Stimulated activated naive B cell treated with anti-CD40 and anti-IgM and Interleukin-4, amounts not matched to agents 10 μg/mL and 1 μg/mL and 100 μg/mL, for 72 hours (primary cell): ENCODE measurements around the gene SYNGR4.
"Not testable (repeated sequence)": the region's sequence is repeated elsewhere in the genome, so short reads cannot be mapped to it uniquely, and the experiment has no call there.

Experiments used
- ATAC-seq, 2 donors: fragments of 150-1000 bp; cut with Tn5 transposase; replicated peaks; 2 replicates each; pipeline ENCODE4 v1.10.0; 2021; ENCODE audit warnings: moderate library complexity in 1 of 2
- DNase-seq: peaks from one replicate; pipeline ENCODE4 v3.0.0; 2021
- H3K27ac Mint-ChIP-seq: one replicate; pipeline ENCODE4 v1.8.0; 2022; ENCODE audit warnings: mild to moderate bottlenecking, mixed read lengths
- H3K27me3 Mint-ChIP-seq, 2 donors: one replicate each; pipeline ENCODE4 v1.8.0; 2022; ENCODE audit warnings: mixed read lengths in 2 of 2
- H3K36me3 Mint-ChIP-seq, 2 donors: one replicate each; pipeline ENCODE4 v1.8.0; 2022; ENCODE audit warnings: mixed read lengths in 2 of 2, mild to moderate bottlenecking in 1 of 2
- H3K4me1 Mint-ChIP-seq, 2 donors: one replicate each; pipeline ENCODE4 v1.8.0; 2022; ENCODE audit warnings: mixed read lengths in 2 of 2, mild to moderate bottlenecking in 1 of 2
- H3K4me3 Mint-ChIP-seq, 2 donors: one replicate each; pipeline ENCODE4 v1.8.0; 2022; ENCODE audit warnings: mild to moderate bottlenecking in 2 of 2, mixed read lengths in 2 of 2, moderate library complexity in 1 of 2
- H3K9me3 Mint-ChIP-seq, 2 donors: one replicate each; pipeline ENCODE4 v1.8.0; 2022; ENCODE audit warnings: mixed read lengths in 2 of 2, mild to moderate bottlenecking in 1 of 2

SYNGR4 gene, protein sequence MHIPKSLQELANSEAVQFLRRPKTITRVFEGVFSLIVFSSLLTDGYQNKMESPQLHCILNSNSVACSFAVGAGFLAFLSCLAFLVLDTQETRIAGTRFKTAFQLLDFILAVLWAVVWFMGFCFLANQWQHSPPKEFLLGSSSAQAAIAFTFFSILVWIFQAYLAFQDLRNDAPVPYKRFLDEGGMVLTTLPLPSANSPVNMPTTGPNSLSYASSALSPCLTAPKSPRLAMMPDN

DNA sequence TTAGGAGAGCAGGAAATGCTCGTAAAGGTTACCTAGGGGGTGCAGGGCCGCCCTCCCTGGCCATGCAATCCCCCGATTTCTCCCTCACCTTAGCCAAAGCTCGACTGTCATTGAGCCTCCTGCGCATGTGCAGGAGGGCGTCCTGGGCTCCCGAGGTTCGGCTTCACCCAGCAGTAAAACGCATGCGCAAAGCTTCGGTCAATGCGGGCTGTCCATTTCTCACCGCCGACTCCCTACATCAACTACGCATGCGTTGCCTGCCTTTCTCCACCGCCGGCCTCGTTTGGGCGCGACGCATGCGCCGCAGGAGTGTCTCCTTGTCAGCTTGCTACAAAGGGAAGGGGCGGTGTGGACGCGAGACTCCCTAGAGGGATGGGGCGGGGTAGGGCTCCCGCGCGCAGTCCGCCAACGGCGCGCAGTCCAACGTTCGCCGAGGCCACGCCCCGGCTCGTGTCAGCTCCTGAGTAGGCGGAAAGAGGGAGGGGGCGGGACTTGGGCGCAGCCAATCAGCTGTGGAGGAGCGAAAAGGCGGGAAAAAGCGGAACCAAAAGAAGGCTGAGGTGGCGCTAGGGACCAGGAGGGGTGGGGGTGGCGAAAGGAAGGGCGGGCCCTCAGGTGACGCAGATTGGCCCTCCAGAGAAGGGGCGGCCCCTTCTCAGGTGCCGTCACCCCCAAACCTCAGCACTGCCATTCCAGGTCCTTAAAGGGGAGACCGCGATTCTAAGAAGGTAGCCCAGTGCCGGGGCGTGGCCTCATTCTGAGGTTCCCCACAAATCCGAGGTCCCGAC is at the start of gene SYNGR4, which contains the start of gene TMEM143:
Gene SYNGR4, plus strand, starts transcription at position 558 of the 788 bp plus-strand sequence. CDS start 1,476 bp downstream, outside the sequence.
Gene TMEM143, minus strand, starts transcription at position 131 of the 788 bp plus-strand sequence. Its CDS starts 20 bp downstream, at position 111.
- peak; percentile 83 to 91 for ATAC-seq

DNA sequence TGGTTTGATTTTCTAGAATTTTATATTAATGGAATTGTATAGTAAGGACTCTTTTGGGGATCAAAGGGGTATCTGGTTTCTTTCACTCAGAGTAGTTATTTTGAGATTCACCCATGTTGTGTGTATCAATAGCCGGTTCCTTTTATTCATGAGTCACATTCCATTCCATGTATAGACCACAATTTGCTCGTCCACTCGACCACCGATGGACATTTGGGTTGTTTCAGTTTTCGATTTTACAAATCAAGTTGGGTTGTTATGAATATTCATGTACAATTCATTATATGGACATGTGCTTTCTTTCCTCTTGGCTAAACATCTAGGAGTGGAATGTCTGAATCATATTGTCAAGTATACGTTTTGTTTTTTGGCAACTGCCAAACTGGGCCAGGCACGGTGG is 48.5 kb upstream of the SYNGR4 start:
- Mint-ChIP-seq H3K4me1 (peaks cover 11% of the 10 kb centered on the region in 2 donors), H3K27ac (no peak overlapping the region), H3K9me3 (no peaks in the 10 kb centered on the region), H3K27me3 (no peaks in the 10 kb centered on the region), H3K4me3 (no peak overlapping the region), H3K36me3 (no peaks in the 10 kb centered on the region)
- no peak for DNase-seq
- no peak for ATAC-seq

More for the DNA sequence above, at the start of gene SYNGR4, which contains the start of gene TMEM143:
- DNase-seq: peak; percentile 99
- H3K27ac Mint-ChIP-seq: peak within 1 kb of the TSS; percentile 95
- H3K4me3 Mint-ChIP-seq: peak within 1 kb of the TSS; percentile 86 to 92
- no peaks in the 10 kb centered on the region for H3K9me3 Mint-ChIP-seq
- H3K27me3 Mint-ChIP-seq: no peaks in the 10 kb centered on the region
- H3K36me3 Mint-ChIP-seq: peaks cover 3 to 8% of the 10 kb centered on the region in 2 donors
- peaks cover 12 to 29% of the 10 kb centered on the region in 2 donors for H3K4me1 Mint-ChIP-seq

DNA sequence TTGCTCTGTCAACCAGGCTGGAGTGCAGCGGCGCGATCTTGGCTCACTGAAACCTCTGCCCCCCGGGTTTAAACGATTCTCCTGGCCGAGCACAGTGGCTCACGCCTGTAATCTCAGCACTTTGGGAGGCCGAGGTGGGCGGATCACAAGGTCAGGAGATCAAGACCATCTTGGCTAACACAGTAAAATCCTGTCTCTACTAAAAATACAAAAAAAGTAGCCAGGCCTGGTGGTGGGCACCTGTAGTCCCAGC is 46.5 kb upstream of the SYNGR4 start:
- not testable (repeated sequence) for H3K36me3 Mint-ChIP-seq, H3K9me3 Mint-ChIP-seq, DNase-seq, H3K27me3 Mint-ChIP-seq, ATAC-seq, H3K4me3 Mint-ChIP-seq, H3K27ac Mint-ChIP-seq
- peaks cover 20 to 28% of the 10 kb centered on the region in 2 donors for H3K4me1 Mint-ChIP-seq

DNA sequence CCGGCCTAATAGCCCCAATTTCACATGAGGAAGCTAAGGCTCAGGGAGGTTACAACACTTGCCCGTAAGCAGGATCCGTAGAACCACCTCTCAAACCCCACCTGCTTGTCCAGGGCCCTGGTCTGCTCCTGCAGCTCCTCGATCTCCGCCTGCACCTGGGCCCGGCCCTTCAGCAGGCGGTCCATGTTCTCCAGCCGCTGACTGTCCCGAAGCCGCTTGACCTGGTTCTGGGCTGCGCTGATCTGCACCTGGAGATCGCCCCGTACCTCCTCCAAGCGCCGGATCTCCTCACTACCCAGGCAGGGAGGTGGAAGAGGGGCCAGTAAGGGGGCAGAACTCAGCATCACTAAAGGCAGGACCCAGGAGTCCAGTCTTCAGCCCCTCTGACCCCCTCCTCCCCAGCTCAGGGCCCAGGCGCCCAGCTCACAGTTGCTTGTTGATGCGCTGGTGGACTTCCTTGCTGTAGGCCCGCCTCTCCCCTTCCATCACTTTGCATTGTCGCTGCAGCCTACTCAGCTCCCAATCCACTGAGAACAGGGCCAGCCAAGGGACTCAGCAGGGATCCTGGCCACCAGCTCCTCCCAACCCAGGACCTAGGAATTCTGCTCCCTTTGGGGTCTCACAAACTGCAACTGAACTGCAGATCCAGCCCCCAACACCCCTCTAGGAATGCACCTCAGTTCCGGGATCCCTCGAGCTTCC is 45.7 kb upstream of the SYNGR4 start:
- H3K27me3 Mint-ChIP-seq: no peaks in the 10 kb centered on the region
- no peak overlapping the region for H3K27ac Mint-ChIP-seq
- no peak for ATAC-seq
- peaks cover 21 to 36% of the 10 kb centered on the region in 2 donors for H3K4me1 Mint-ChIP-seq
- no peaks in the 10 kb centered on the region for H3K9me3 Mint-ChIP-seq
- no peak for DNase-seq
- no peaks in the 10 kb centered on the region for H3K36me3 Mint-ChIP-seq
- no peak overlapping the region for H3K4me3 Mint-ChIP-seq

DNA sequence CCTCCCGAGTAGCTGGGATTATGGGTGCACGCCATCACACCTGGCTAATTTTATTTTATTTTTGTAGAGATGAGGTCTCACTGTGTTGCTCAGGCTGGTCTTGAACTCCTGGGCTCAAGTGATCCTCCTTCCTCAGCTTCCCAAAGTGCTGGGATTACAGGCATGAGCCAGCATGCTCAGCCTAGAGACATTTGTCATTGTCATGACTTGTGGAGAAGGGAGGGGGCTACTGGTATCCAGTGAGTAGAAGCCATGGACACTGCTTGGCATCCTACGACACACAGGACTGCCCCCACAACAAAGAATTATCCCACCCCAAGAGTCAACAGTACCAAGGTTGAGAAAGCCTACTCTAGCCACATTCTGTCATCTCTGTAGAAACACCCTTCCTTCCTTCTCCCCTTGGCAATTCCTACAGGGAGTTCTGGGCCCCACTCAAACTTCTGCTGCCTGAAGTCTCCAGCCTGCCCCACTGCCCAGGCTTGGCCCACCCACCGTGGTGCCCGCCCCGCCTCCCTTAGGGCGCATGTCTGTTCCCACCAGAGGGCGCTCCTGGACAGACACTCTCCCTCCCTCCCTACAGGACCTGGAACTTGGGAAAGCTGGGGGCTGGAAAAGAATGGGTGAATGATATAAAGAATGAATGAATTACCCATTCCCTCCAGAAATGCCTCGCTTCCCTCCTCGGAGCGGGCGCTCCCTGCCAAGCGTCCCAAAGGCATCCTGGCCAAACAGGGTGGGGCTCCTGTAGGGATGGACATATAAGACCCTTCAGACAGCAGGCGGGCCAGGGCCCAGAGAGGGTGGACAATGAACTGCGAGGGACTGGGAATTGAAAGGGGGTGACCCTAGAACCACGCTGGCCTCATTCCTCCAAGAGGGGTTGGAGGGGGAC is 44.3 kb upstream of the SYNGR4 start:
- peak; percentile 58 for DNase-seq
- Mint-ChIP-seq H3K9me3 (no peaks in the 10 kb centered on the region), H3K4me1 (peaks cover 27 to 42% of the 10 kb centered on the region in 2 donors), H3K27ac (peak overlapping the region; percentile 84), H3K27me3 (no peaks in the 10 kb centered on the region), H3K4me3 (peak overlapping the region; percentile 78 to 96), H3K36me3 (no peaks in the 10 kb centered on the region)
- peak in 1 of 2 donors; percentile 26 for ATAC-seq

DNA sequence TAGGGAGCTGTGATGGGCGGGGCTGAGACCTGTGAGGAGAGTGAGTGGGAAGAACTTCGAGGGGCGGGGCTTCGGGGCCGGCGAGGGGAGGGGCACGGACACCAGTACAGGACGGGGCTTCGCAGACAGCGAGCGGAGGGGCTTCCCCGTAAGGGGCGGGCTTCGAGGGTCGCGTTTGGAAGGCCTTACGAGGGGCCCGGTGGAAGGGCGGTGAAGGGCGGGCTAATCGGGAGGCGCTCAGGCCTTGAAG is 42.9 kb upstream of the SYNGR4 start:
- peak overlapping the region; percentile 99 for H3K27ac Mint-ChIP-seq

DNA sequence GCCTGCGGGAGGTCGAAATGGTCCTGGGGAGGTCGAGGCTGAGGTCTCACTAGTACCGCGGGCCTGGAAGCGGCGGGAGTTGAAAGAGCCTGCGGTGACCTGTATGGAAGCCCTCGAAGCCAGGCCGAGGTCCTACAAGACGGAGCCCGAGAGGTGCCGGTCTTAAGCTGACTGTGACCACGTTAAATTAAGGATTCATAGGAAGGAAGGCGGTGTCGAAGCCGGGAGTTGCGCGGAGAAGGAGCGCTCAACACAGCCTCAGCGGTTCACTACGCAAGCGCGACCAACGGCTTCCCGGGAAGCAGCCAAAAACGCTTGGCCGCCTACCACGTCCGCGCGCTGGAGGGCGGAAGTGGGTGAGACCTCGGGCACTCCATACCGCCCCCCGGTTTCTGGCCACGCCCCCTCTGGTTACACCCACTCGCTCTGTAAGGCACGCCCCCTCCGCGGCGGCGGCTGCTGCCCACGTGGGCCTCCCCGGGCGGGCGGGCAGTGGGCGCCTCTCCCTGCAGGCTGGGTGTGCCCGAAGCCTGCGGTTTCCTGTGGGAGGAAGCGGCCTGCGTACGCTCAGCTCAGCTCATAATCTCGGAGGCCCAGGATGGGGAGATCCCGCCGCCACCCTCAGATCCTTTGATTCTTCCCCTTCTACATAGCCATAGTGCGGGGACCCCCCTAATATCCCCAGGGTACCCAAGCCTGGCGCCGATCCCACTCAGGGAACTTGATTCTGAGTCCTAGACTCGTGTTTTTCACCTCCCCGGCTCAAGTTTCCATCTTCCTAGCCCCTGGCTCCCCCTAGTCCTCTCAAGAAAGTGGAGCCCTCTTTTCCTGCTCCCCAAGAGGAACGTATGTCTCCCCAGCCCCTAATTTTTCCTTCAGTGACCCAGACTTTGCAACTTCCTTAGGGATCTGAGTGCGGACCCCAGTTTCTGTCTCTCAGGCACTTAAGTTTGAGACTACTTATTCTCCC is 42.3 kb upstream of the SYNGR4 start:
- Mint-ChIP-seq H3K27ac (peak overlapping the region; percentile 99), H3K9me3 (no peaks in the 10 kb centered on the region), H3K27me3 (no peaks in the 10 kb centered on the region), H3K4me1 (peaks cover 40 to 59% of the 10 kb centered on the region in 2 donors), H3K4me3 (peak overlapping the region; percentile 91 to 96), H3K36me3 (peaks cover 7 to 16% of the 10 kb centered on the region in 2 donors)
- ATAC-seq: peak; percentile 71 to 75
- DNase-seq: peak; percentile 98

More for the DNA sequence above, 42.9 kb upstream of the SYNGR4 start:
- Mint-ChIP-seq H3K4me1 (peaks cover 36 to 53% of the 10 kb centered on the region in 2 donors), H3K4me3 (peak overlapping the region; percentile 91 to 96), H3K36me3 (peaks cover 7 to 10% of the 10 kb centered on the region in 2 donors), H3K27me3 (no peaks in the 10 kb centered on the region), H3K9me3 (no peaks in the 10 kb centered on the region)
- DNase-seq (peak; percentile 91), ATAC-seq (peak; percentile 62 to 78)

DNA sequence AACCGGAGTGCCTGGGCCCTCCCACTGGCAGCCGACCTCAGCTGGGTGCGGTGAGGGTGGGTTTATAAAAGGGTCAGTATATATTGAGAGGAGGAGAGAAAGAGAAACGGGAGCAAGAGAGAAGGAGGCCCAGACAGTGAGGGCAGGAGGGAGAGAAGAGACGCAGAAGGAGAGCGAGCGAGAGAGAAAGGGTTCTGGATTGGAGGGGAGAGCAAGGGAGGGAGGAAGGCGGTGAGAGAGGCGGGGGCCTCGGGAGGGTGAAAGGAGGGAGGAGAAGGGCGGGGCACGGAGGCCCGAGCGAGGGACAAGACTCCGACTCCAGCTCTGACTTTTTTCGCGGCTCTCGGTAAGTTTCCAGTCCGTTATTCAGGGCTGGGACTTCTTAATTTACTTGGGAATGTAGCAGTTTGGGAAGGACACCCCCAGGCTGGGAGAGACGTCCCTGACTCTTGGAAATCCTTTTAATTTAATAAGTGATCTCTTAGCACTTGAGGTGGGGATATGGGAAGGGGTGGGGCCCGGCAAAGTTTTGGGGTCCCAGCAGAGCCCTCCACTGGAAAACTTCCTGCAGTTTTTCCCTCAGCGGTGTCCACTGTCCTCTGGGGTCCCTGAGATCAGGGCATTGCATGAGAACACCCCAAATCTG is 38.8 kb upstream of the SYNGR4 start, which contains the start of gene EMP3:
Gene EMP3, plus strand, starts transcription at position 288 of the 646 bp plus-strand sequence. CDS start 1,293 bp downstream, outside the sequence.
- Mint-ChIP-seq H3K27me3 (no peaks in the 10 kb centered on the region), H3K4me3 (peak within 1 kb of the TSS; percentile 91 to 92), H3K36me3 (peaks cover 27 to 46% of the 10 kb centered on the region in 2 donors), H3K27ac (peak within 1 kb of the TSS; percentile 96), H3K9me3 (no peaks in the 10 kb centered on the region), H3K4me1 (peaks cover 53 to 84% of the 10 kb centered on the region in 2 donors)
- ATAC-seq (peak; percentile 28 to 30), DNase-seq (peak; percentile 71)

DNA sequence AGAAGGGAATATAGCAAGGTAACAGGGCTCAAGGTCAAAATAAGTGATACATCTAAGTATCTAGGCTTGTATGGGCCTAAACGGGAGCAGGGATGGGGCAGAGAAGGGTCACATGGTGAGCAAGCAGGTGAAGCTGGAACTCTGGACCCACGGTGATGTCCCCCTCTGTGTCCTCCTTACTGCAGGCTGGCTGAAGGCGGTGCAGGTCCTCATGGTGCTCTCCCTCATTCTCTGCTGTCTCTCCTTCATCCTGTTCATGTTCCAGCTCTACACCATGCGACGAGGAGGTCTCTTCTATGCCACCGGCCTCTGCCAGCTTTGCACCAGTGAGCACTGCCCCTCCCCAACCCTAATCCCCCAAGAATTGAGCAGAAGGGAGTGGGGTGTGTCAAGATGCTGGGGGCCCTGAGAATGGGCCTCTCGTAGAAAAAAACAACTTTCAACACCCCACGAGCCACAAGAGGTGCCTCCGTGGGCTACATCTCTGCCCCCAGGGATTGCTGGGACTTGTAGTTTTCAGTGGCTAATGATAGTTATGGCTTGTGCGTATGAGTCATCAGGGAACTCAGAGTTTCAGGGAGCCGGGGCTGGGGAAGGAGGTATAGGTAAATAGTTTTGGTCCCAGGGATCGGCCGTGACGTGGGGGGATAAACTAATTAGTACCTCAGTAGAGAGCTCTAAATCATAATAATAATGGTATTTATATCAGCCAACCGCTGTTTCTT is 34.8 kb upstream of the SYNGR4 start:
- H3K4me3 Mint-ChIP-seq: peak overlapping the region; percentile 83 to 87
- ATAC-seq (no peak), DNase-seq (peak; percentile 24)
- H3K27me3 Mint-ChIP-seq: no peaks in the 10 kb centered on the region
- peaks cover 61 to 91% of the 10 kb centered on the region in 2 donors for H3K4me1 Mint-ChIP-seq
- no peaks in the 10 kb centered on the region for H3K9me3 Mint-ChIP-seq
- H3K27ac Mint-ChIP-seq: peak overlapping the region; percentile 87
- H3K36me3 Mint-ChIP-seq: peaks cover 37 to 55% of the 10 kb centered on the region in 2 donors

DNA sequence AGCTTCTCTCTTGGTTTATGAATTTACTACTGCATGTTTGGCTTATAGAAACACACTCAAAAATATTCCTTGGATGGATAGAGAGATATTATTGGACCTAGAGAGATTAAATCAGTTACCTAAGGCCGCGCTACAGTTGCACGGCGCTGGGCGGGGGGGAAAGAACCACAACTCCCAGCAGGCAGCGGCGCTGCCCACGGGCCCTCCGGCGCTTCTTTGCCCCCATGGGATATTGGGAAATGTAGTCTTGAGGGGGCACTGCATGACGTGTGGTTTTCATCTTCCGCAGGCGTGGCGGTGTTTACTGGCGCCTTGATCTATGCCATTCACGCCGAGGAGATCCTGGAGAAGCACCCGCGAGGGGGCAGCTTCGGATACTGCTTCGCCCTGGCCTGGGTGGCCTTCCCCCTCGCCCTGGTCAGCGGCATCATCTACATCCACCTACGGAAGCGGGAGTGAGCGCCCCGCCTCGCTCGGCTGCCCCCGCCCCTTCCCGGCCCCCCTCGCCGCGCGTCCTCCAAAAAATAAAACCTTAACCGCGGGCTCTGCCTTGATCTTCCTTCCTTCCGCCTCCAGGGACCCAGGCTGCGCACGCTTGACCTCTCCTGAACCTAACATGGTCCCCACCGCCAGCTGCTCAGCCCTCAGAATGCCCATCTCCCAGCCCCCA is 34.0 kb upstream of the SYNGR4 start:
- Mint-ChIP-seq H3K27me3 (no peaks in the 10 kb centered on the region), H3K36me3 (peaks cover 36 to 53% of the 10 kb centered on the region in 2 donors)

DNA sequence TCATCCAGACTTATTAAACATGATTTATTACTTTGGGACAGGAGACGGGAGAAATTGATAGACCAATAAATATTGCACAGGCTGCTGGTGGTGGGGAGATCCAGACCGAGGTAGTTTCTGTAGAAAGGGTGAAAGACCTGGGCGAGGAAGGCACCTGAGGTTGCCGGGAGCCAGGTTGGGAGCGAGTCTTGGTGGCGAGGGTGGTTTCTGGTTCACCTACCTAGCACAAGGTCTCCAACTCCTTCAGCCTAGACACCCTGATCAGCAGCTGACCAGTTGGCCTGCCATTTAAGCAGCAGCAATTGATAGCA is 31.9 kb upstream of the SYNGR4 start:
- peaks cover 26 to 36% of the 10 kb centered on the region in 2 donors for H3K36me3 Mint-ChIP-seq
- H3K27ac Mint-ChIP-seq: no peak overlapping the region
- peak overlapping the region; percentile 91 to 92 for H3K4me3 Mint-ChIP-seq
- H3K9me3 Mint-ChIP-seq: no peaks in the 10 kb centered on the region
- no peak for ATAC-seq
- peaks cover 46 to 71% of the 10 kb centered on the region in 2 donors for H3K4me1 Mint-ChIP-seq
- no peaks in the 10 kb centered on the region for H3K27me3 Mint-ChIP-seq
- DNase-seq: no peak

More for the DNA sequence above, 34.0 kb upstream of the SYNGR4 start:
- Mint-ChIP-seq H3K4me3 (peak overlapping the region; percentile 83 to 87), H3K9me3 (no peaks in the 10 kb centered on the region), H3K4me1 (peaks cover 60 to 89% of the 10 kb centered on the region in 2 donors), H3K27ac (peak overlapping the region; percentile 93)
- peak; percentile 35 to 47 for ATAC-seq
- DNase-seq: peak; percentile 80
